HepG2 (cell line): ENCODE results near the gene GRHL1. TPM values are rescaled to one million over a fixed set of nuclear protein-coding genes. Genes with fewer than 3 reads are reported as not detected.

Source experiments
- ATF3 ChIP-seq: sonication (generic); formaldehyde crosslinking; IDR thresholded peaks from 2 replicates; pipeline ENCODE4 v1.4.0; 2020; ENCODE audit warnings: missing genetic modification reagents
- ETS1 ChIP-seq: sonication (generic); formaldehyde crosslinking; IDR thresholded peaks from 2 replicates; pipeline ENCODE4 v1.4.0; 2020; ENCODE audit warnings: missing genetic modification reagents
- FIP1L1 ChIP-seq: fragments of 200-400 bp; formaldehyde crosslinking; IDR thresholded peaks from 2 replicates; pipeline ENCODE4 v1.6.1; 2018; ENCODE audit warnings: low read depth, mild to moderate bottlenecking, low read length, moderate library complexity, borderline replicate concordance; ENCODE audit not compliant: insufficient read depth
- HDAC2 ChIP-seq: sonication (generic); formaldehyde crosslinking; IDR thresholded peaks from 2 replicates; pipeline ENCODE4 v1.4.0; 2020; ENCODE audit warnings: missing genetic modification reagents
- HMGXB4 ChIP-seq, 2 experiments: sonication (generic) in 1 of 2; formaldehyde crosslinking in 1 of 2; IDR thresholded peaks; 2 replicates each; pipeline versions ENCODE4 v1.4.0 to v1.6.1; 2018 to 2020; ENCODE audit warnings: missing genetic modification reagents in 2 of 2, borderline replicate concordance in 1 of 2, low read depth in 1 of 2, mild to moderate bottlenecking in 1 of 2, missing biosample characterization in 1 of 2
- KDM1A ChIP-seq: IDR thresholded peaks from 2 replicates; pipeline ENCODE4 v1.6.1; 2016; ENCODE audit warnings: missing compliant biosample characterization
- MATR3 ChIP-seq: sonication (generic); formaldehyde crosslinking; IDR thresholded peaks from 2 replicates; pipeline ENCODE4 v1.4.0; 2020; ENCODE audit warnings: missing genetic modification reagents
- NAIF1 ChIP-seq: sonication (generic); formaldehyde crosslinking; IDR thresholded peaks from 2 replicates; pipeline ENCODE4 v1.5.0; 2020; ENCODE audit warnings: mild to moderate bottlenecking, missing genetic modification reagents, borderline replicate concordance
- NCOA1 ChIP-seq: sonication (generic); formaldehyde crosslinking; IDR thresholded peaks from 2 replicates; pipeline ENCODE4 v1.9.0; 2021; ENCODE audit warnings: missing genetic modification reagents
- PHF20 ChIP-seq: sonication (generic); formaldehyde crosslinking; IDR thresholded peaks from 2 replicates; pipeline ENCODE4 v1.5.0; 2020; ENCODE audit warnings: mild to moderate bottlenecking, missing genetic modification reagents
- PPARG ChIP-seq: conservative IDR thresholded peaks from 2 replicates; pipeline ENCODE4 v1.6.1; 2016; ENCODE audit warnings: missing biosample characterization, missing genetic modification reagents
- RNF219 ChIP-seq: sonication (generic); formaldehyde crosslinking; IDR thresholded peaks from 2 replicates; pipeline ENCODE4 v1.5.0; 2020; ENCODE audit warnings: mild to moderate bottlenecking, missing genetic modification reagents
- SAP130 ChIP-seq: IDR thresholded peaks from 2 replicates; pipeline ENCODE4 v1.6.1; 2016; ENCODE audit warnings: low read depth
- ZBTB14 ChIP-seq: sonication (generic); formaldehyde crosslinking; IDR thresholded peaks from 2 replicates; pipeline ENCODE4 v1.4.0; 2020; ENCODE audit warnings: missing genetic modification reagents
- ZEB1 ChIP-seq: IDR thresholded peaks from 2 replicates; pipeline ENCODE4 v1.6.1; 2012; ENCODE audit warnings: mild to moderate bottlenecking, low read depth, inconsistent platforms; ENCODE audit not compliant: insufficient replicate concordance
- ZIK1 ChIP-seq: sonication (generic); formaldehyde crosslinking; IDR thresholded peaks from 2 replicates; pipeline ENCODE4 v1.5.0; 2020; ENCODE audit warnings: mild to moderate bottlenecking, low read depth, missing genetic modification reagents, borderline replicate concordance
- ZMYM3 ChIP-seq: sonication (generic); formaldehyde crosslinking; IDR thresholded peaks from 2 replicates; pipeline ENCODE4 v1.5.1; 2020; ENCODE audit warnings: mild to moderate bottlenecking, missing genetic modification reagents
- ZNF207 ChIP-seq: fragments of 450-650 bp; IDR thresholded peaks from 2 replicates; pipeline ENCODE4 v1.6.1; 2016; ENCODE audit warnings: antibody characterized with exemption, borderline replicate concordance
- ZNF616 ChIP-seq: sonication (generic); formaldehyde crosslinking; IDR thresholded peaks from 2 replicates; pipeline ENCODE4 v1.5.0; 2020; ENCODE audit warnings: low read depth, mild to moderate bottlenecking, missing genetic modification reagents
- ZNF691 ChIP-seq: sonication (generic); formaldehyde crosslinking; IDR thresholded peaks from 2 replicates; pipeline ENCODE4 v1.4.0; 2020; ENCODE audit warnings: missing genetic modification reagents, low read depth, mild to moderate bottlenecking, borderline replicate concordance
- ZSCAN21 ChIP-seq: sonication (generic); formaldehyde crosslinking; IDR thresholded peaks from 2 replicates; pipeline ENCODE4 v1.8.0; 2022; ENCODE audit warnings: mild to moderate bottlenecking, missing genetic modification reagents, moderate library complexity, borderline replicate concordance
- ZSCAN25 ChIP-seq: sonication (generic); formaldehyde crosslinking; IDR thresholded peaks from 2 replicates; pipeline ENCODE4 v1.8.0; 2022; ENCODE audit warnings: mild to moderate bottlenecking, missing genetic modification reagents
- polyA plus RNA-seq, 8 experiments: library from polyadenylated mRNA; depleted of rRNA in 3 of 8; stranded (reverse) in 7 of 8; unstranded in 1 of 8; fragments of >200 nt; fragmentation: Illumina TruSeq in 4 of 8; extraction: Trizol in 4 of 8; gene quantifications; 2 replicates each; pipeline versions ENCODE4 v1.2.1 to v1.2.3, GENCODE V29; 2011 to 2016; ENCODE audit warnings: low read depth in 4 of 8, missing spikeins in 1 of 8, mixed read lengths in 1 of 8; ENCODE audit not compliant: insufficient read depth in 1 of 8
- total RNA-seq, 5 experiments: library from RNA; depleted of rRNA; stranded (reverse); fragments of >200 nt; fragmentation: Illumina TruSeq; extraction: Trizol; gene quantifications; 2 replicates each; pipeline ENCODE4 v1.2.3, GENCODE V29; 2016; ENCODE audit warnings: low read depth in 1 of 5

GRHL1 gene
- total and polyA plus RNA-seq, 2 of the 13 experiments (the other 11 are each of a cell fraction or from before 2014, with no cell fraction given): 9.3 to 12.0 TPM

GRCh38 chr2:10043256-10043905, 91.9 kb downstream of the GRHL1 start, which contains the start of gene KLF11 (continued):
- TF ChIP-seq KDM1A (CRISPR knock-in tag) (no peak), SAP130 (CRISPR knock-in tag) (peak; percentile 50), ZNF691 (CRISPR knock-in tag) (peak; percentile 59; the same call in 1 of the 2 replicates), HMGXB4 (CRISPR knock-in tag; IDR thresholded peaks at IDR 0.05; ENCODE audit: borderline replicate concordance in 1 of 2, low read depth in 1 of 2) (peak in 1 of 2 experiments; percentile 78; a peak in 2 of 4 replicates), ZMYM3 (CRISPR knock-in tag) (no peak), MATR3 (CRISPR knock-in tag) (no peak), RNF219 (CRISPR knock-in tag) (no peak), HDAC2 (peak; percentile 6; the same call in 1 of the 2 replicates), ATF3 (CRISPR knock-in tag) (peak; percentile 79; the same call in 1 of the 2 replicates), ZBTB14 (CRISPR knock-in tag) (peak; percentile 59), PHF20 (CRISPR knock-in tag) (peak; percentile 62), ZEB1 (no peak), ETS1 (CRISPR knock-in tag) (peak; percentile 99), ZSCAN25 (CRISPR knock-in tag) (peak; percentile 79; the same call in 1 of the 2 replicates), ZIK1 (CRISPR knock-in tag) (peak; percentile 98), FIP1L1 (no peak), ZNF616 (peak; percentile 98), ZNF207 (no peak), PPARG (CRISPR knock-in tag) (peak; percentile 98), NCOA1 (no peak), NAIF1 (peak; percentile 85; the same call in 1 of the 2 replicates), ZSCAN21 (peak; percentile 93)
